ENCODE data around the gene PAX8.

The PAX8 gene

GRCh38 chr2:113260991-113261390, 17.7 kb downstream of the PAX8 start:
- Histone ChIP-seq H3K4me1 (ENCODE audit: control insufficient read depth, low read length) (0 out of 2 replicates have a peak, but pooled peaks cover 5% of the 10 kb centered on the region), H3F3A (ENCODE audit: control insufficient read depth, insufficient read depth) (no peaks in the 10 kb centered on the region), H3K27ac (ENCODE audit: low read depth, low read length) (no peak overlapping the region), H3K9me2 (replicated peaks; ENCODE audit: control insufficient read depth, low read length) (no peaks in the 10 kb centered on the region), H3K4me3 (ENCODE audit: low read length) (no peak overlapping the region), H3K4me2 (ENCODE audit: low read length) (no peak overlapping the region), H3K27me3 (ENCODE audit: control insufficient read depth, low read length) (peaks cover 37% of the 10 kb centered on the region), H4K20me1 (ENCODE audit: control insufficient read depth, insufficient read depth, low read depth, low read length) (no peaks in the 10 kb centered on the region), H3K9me3 (ENCODE audit: control insufficient read depth, insufficient read depth, low read length) (no peaks in the 10 kb centered on the region), H3K36me3 (ENCODE audit: control insufficient read depth, low read length) (no peaks in the 10 kb centered on the region), H3K79me2 (ENCODE audit: control insufficient read depth, low read length) (no peaks in the 10 kb centered on the region)
- TF ChIP-seq CTCF (IDR thresholded peaks at IDR 0.05; ENCODE audit: low read depth, low read length, poor library complexity, severe bottlenecking) = no peak

- H3F3A ChIP-seq (ENCODE audit: control insufficient read depth, insufficient read depth) = no peaks in the 10 kb centered on the region
- no peak overlapping the region for H3K27ac ChIP-seq (ENCODE audit: low read depth, low read length)
- H3K79me2 ChIP-seq (ENCODE audit: control insufficient read depth, low read length) = no peaks in the 10 kb centered on the region
- H3K9me2 ChIP-seq (replicated peaks; ENCODE audit: control insufficient read depth, low read length) = no peaks in the 10 kb centered on the region
- TF ChIP-seq CTCF (IDR thresholded peaks at IDR 0.05; ENCODE audit: low read depth, low read length, poor library complexity, severe bottlenecking) (no peak), EZH2phosphoT487 (IDR thresholded peaks at IDR 0.05; ENCODE audit: borderline replicate concordance, low read length) (no peak)
- no peaks in the 10 kb centered on the region for H3K9me3 ChIP-seq (ENCODE audit: control insufficient read depth, insufficient read depth, low read length)
- 0 out of 2 replicates have a peak, but pooled peaks cover 5% of the 10 kb centered on the region for H3K4me1 ChIP-seq (ENCODE audit: control insufficient read depth, low read length)
- H3K27me3 ChIP-seq (ENCODE audit: control insufficient read depth, low read length) = peaks cover 23% of the 10 kb centered on the region
- no peaks in the 10 kb centered on the region for H3K36me3 ChIP-seq (ENCODE audit: control insufficient read depth, low read length)
- H3K4me3 ChIP-seq (ENCODE audit: low read length) = no peak overlapping the region
- H4K20me1 ChIP-seq (ENCODE audit: control insufficient read depth, insufficient read depth, low read depth, low read length) = no peaks in the 10 kb centered on the region
- no peak overlapping the region for H3K4me2 ChIP-seq (ENCODE audit: low read length)
Observed at GRCh38 chr2:113258471-113259147, 20.1 kb downstream of the PAX8 start.

GRCh38 chr2:113257516-113258264, 21.0 kb downstream of the PAX8 start:
- no peak overlapping the region for H3K4me3 ChIP-seq (ENCODE audit: low read length)
- no peak overlapping the region for H3K4me2 ChIP-seq (ENCODE audit: low read length)
- H3K4me1 ChIP-seq (ENCODE audit: control insufficient read depth, low read length) = 0 out of 2 replicates have a peak, but pooled peaks cover 5% of the 10 kb centered on the region

More at GRCh38 chr2:113257516-113258264, 21.0 kb downstream of the PAX8 start:
- Histone ChIP-seq H3K36me3 (ENCODE audit: control insufficient read depth, low read length) (no peaks in the 10 kb centered on the region), H3K27me3 (ENCODE audit: control insufficient read depth, low read length) (peaks cover 18% of the 10 kb centered on the region), H3K9me3 (ENCODE audit: control insufficient read depth, insufficient read depth, low read length) (no peaks in the 10 kb centered on the region), H3K9me2 (replicated peaks; ENCODE audit: control insufficient read depth, low read length) (no peaks in the 10 kb centered on the region), H3K79me2 (ENCODE audit: control insufficient read depth, low read length) (no peaks in the 10 kb centered on the region), H3F3A (ENCODE audit: control insufficient read depth, insufficient read depth) (no peaks in the 10 kb centered on the region), H4K20me1 (ENCODE audit: control insufficient read depth, insufficient read depth, low read depth, low read length) (no peaks in the 10 kb centered on the region), H3K27ac (ENCODE audit: low read depth, low read length) (no peak overlapping the region)
- TF ChIP-seq CTCF (IDR thresholded peaks at IDR 0.05; ENCODE audit: low read depth, low read length, poor library complexity, severe bottlenecking) = no peak
- no peak for TF ChIP-seq EZH2phosphoT487 (IDR thresholded peaks at IDR 0.05; ENCODE audit: borderline replicate concordance, low read length)
